Prostate gland (tissue), 2 donors: ENCODE results near the gene CCND2.

Source experiments
- CTCF ChIP-seq, 4 experiments: fragments of 200-600 bp in 2 of 4; fragments of 450-650 bp in 2 of 4; sonication (generic) in 2 of 4; IDR thresholded peaks; 1 replicate in 3 of 4; 2 replicates in 1 of 4; pipeline ENCODE4 v1.5.1; 2016 to 2019; ENCODE audit warnings: antibody characterized with exemption in 4 of 4, mild to moderate bottlenecking in 2 of 4, moderate library complexity in 2 of 4
- POLR2A ChIP-seq: fragments of 450-650 bp; IDR thresholded peaks from one replicate; pipeline ENCODE4 v1.6.1; 2016; ENCODE audit warnings: antibody characterized with exemption, mild to moderate bottlenecking
- POLR2AphosphoS5 ChIP-seq: sonication (generic); formaldehyde crosslinking; IDR thresholded peaks from one replicate; pipeline ENCODE4 v1.6.1; 2017; ENCODE audit warnings: antibody characterized with exemption

GRCh38 chr12:4286228-4286627 is 12.7 kb downstream of the CCND2 start:
- TF ChIP-seq CTCF (IDR thresholded peaks at IDR 0.05): no peak
- TF ChIP-seq POLR2A: no peak
- TF ChIP-seq POLR2AphosphoS5: no peak
